Stimulated activated naive CD8-positive, alpha-beta T cell treated with anti-CD3 and anti-CD28 coated beads, Interleukin-15, Interleukin-2, amounts not matched to agents 100 ng/mL and 50 ng/mL, for 24 hours (primary cell): Measurements from ENCODE around the gene LNP1.
"Not testable (repeated sequence)": the region's sequence is repeated elsewhere in the genome, so short reads cannot be mapped to it uniquely, and the experiment has no call there.

Experiments used
- H3K27ac Mint-ChIP-seq: one replicate; pipeline ENCODE4 v1.8.0; 2021; ENCODE audit warnings: mild to moderate bottlenecking, mixed read lengths
- H3K27me3 Mint-ChIP-seq: one replicate; pipeline ENCODE4 v1.8.0; 2021; ENCODE audit warnings: mixed read lengths
- H3K36me3 Mint-ChIP-seq: one replicate; pipeline ENCODE4 v1.8.0; 2021; ENCODE audit warnings: low read depth, mixed read lengths
- H3K4me1 Mint-ChIP-seq: one replicate; pipeline ENCODE4 v1.8.0; 2021; ENCODE audit warnings: low read depth, mixed read lengths
- H3K4me3 Mint-ChIP-seq: one replicate; pipeline ENCODE4 v1.8.0; 2021; ENCODE audit warnings: mild to moderate bottlenecking, mixed read lengths
- H3K9me3 Mint-ChIP-seq: one replicate; pipeline ENCODE4 v1.8.0; 2021; ENCODE audit warnings: mixed read lengths

Gene LNP1

DNA sequence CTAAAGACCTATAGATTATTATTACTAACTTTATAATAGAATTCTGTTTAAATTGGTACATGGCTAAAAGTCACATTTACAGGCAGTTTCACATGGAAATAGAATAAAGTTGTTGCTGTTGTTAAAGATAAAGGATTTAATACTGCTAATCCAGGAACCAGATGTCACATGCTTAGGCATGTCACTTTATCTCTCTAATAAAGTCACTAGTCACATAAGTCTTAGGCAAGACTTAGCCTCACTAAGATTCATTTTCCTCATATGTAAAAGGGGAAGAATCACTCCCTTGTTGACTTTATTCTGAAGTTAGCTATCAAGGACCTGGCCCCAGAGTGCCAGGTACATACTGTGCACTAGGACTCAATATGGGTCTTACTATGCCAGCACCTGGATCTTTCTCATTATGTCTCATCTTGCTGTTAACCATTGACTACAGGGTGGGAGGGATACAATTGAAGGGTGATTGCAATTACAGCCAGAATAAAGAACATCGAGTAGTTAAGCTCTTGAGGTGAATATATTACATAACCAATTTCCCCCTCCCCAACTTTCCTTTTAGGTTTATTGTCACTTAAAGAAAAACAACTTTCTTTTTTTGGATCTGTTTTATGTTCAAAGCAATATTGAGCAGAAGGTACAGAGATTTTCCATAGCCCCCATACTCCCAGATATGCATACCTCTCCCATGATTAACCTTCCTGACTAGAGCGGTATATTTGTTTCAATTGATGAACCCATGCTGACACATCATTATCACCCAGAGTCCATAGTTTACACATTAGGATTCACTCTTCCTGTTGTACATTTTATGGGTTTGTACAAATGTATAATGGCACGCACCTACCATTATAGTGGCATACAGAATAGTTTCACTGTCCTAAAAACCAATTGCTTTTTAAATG is 36.6 kb downstream of the LNP1 start:
- no peak overlapping the region for H3K4me3 Mint-ChIP-seq

DNA sequence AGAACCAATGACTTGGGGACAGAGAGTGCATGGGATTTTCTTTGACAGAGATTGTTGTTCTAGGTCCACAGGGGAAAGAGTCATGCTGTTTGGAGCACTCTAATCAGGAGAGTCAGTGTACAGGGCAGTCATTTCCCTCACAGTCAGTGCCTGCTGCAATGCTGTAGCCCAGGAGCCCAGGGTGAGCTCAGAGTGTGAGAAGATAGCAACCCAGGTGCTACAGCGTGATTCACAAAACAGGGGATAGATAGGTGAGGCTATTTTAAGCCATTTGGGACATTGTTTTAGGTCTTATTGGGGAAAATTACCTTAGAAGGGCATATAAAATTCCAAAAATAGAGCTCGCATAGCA is 37.3 kb downstream of the LNP1 start:
- no peaks in the 10 kb centered on the region for H3K27me3 Mint-ChIP-seq
- H3K9me3 Mint-ChIP-seq, result peaks cover 3% of the 10 kb centered on the region
- H3K4me1 Mint-ChIP-seq, result peaks cover 8% of the 10 kb centered on the region
- H3K4me3 Mint-ChIP-seq, result no peak overlapping the region
- no peak overlapping the region for H3K27ac Mint-ChIP-seq
- peaks cover 6% of the 10 kb centered on the region for H3K36me3 Mint-ChIP-seq

More for the DNA sequence above, 36.6 kb downstream of the LNP1 start:
- H3K9me3 Mint-ChIP-seq, result peaks cover 3% of the 10 kb centered on the region
- H3K27me3 Mint-ChIP-seq, result no peaks in the 10 kb centered on the region
- peaks cover 8% of the 10 kb centered on the region for H3K4me1 Mint-ChIP-seq
- H3K27ac Mint-ChIP-seq, result no peak overlapping the region
- H3K36me3 Mint-ChIP-seq, result peaks cover 6% of the 10 kb centered on the region

DNA sequence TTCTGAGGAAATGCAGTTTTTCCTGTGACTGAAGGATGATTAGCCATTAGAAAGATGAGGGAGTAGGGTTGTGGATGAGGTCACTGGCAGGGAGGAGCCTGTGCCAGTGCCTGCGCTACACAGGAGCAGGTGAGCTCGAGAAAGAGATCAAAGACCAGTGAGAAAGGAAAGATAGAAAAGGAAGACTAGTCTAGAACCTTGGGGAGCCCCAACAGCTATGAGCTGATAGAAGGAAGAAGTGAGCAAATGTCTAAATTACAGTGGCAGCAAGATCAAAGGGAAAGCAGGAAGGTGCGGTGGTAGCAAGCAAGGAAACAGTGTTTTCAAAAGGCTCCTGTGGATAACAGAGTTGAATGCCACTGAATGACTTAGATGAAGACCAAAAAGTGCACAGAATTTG is 39.6 kb downstream of the LNP1 start:
- peak overlapping the region; percentile 18 for H3K27ac Mint-ChIP-seq
- H3K36me3 Mint-ChIP-seq, result peaks cover 7% of the 10 kb centered on the region
- peaks cover 8% of the 10 kb centered on the region for H3K4me1 Mint-ChIP-seq
- peak overlapping the region; percentile 3 for H3K4me3 Mint-ChIP-seq
- no peaks in the 10 kb centered on the region for H3K9me3 Mint-ChIP-seq
- H3K27me3 Mint-ChIP-seq, result no peaks in the 10 kb centered on the region

DNA sequence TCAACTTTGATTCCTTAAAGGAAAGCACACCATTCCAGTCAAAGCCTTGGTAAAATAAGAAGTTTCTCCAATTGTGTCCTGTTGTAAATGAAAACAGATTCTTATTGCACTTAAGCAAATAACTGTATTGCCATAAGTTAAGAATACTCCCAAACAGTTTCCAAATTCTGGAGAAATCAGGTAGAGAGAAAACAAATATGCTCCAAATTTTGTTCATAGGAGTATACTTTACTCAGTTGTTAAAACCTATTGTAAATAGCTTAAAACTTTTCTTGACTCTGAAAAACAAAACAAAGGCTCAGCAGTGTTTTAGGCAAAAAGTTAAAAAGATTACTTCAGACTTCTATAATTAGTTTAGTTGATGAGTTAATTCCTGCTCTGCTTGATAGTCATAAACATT is 42.4 kb downstream of the LNP1 start:
- no peak overlapping the region for H3K27ac Mint-ChIP-seq
- no peak overlapping the region for H3K4me3 Mint-ChIP-seq
- H3K27me3 Mint-ChIP-seq, result no peaks in the 10 kb centered on the region
- peaks cover 10% of the 10 kb centered on the region for H3K36me3 Mint-ChIP-seq
- peaks cover 8% of the 10 kb centered on the region for H3K4me1 Mint-ChIP-seq
- peaks cover 6% of the 10 kb centered on the region for H3K9me3 Mint-ChIP-seq

DNA sequence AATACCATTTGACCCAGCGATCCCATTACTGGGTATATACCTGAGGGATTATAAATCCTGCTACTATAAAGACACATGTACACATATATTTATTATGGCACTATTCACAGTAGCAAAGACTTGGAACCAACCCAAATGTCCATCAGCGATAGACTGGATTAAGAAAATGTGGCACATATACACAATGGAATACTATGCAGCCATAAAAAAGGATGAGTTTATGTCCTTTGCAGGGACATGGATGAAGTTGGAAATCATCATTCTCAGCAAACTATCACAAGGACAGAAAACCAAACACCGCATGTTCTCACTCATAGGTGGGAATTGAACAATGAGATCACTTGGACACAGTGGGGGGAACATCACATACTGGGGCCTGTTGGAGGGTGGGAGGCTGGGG is 45.7 kb downstream of the LNP1 start:
- H3K9me3 Mint-ChIP-seq, H3K4me1 Mint-ChIP-seq, H3K36me3 Mint-ChIP-seq, H3K27ac Mint-ChIP-seq, H3K27me3 Mint-ChIP-seq, H3K4me3 Mint-ChIP-seq: not testable (repeated sequence)

DNA sequence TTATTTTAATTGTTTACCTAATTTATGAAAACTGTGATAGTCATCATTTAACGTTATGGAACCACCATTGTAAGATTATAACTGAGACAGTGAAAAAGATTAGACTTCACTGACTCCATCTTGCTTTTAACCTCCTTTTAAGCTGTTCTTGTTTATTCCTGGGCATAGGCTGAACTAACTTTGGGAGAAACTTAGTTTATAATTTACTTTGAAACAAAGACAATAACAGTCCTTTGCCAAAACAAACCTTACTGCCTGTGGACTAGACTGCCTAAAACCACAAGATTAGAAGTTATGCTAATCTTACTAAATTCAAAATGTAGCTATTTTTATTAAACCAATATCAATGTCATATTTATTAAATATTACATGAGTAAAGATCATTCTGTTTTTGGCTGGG is 46.7 kb downstream of the LNP1 start:
- no peak overlapping the region for H3K27ac Mint-ChIP-seq
- no peaks in the 10 kb centered on the region for H3K27me3 Mint-ChIP-seq
- H3K4me3 Mint-ChIP-seq, result no peak overlapping the region
- peaks cover 6% of the 10 kb centered on the region for H3K9me3 Mint-ChIP-seq
- no peaks in the 10 kb centered on the region for H3K4me1 Mint-ChIP-seq
- peaks cover 6% of the 10 kb centered on the region for H3K36me3 Mint-ChIP-seq

DNA sequence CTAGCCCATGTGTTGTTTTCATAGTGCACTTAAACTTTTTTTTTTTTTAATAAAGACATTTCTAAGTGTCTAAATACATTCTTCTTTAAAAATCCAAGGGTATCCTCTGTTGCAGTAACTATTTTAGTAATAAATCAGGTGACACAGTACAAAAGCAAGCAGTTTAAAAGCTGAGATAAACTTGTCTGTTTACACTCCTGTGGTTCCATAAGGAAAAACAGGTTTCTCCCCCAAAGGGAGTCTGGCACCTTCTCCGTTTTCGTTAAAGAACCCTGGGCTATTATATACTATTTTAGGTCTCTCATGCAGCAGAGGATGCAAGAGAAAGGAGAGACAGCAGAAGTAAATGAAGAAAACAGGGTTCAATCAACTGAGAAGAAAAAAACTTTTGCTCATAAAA is 47.9 kb downstream of the LNP1 start:
- Mint-ChIP-seq H3K4me1 (no peaks in the 10 kb centered on the region), H3K9me3 (peaks cover 6% of the 10 kb centered on the region), H3K27ac (no peak overlapping the region), H3K4me3 (no peak overlapping the region), H3K27me3 (no peaks in the 10 kb centered on the region), H3K36me3 (peaks cover 6% of the 10 kb centered on the region)

DNA sequence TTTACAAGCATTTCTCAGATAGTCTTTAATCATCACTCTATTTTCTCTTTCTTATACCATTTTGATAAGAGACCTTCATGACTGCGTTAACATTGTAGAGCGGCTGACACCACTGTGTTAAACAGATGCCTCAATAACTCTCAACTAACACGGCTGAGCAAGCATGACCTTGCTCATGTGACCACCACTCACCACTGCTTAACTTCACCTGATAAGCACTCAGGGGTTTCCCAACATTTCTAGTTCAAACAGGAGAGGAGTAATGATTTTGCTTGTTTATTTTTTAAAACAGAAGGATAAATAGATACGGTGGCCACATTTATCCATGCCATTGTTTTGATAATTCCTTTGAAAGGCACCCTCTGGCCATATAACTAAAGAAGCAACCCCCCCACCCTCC is 53.3 kb downstream of the LNP1 start:
- Mint-ChIP-seq H3K9me3 (no peaks in the 10 kb centered on the region), H3K4me3 (no peak overlapping the region), H3K27me3 (no peaks in the 10 kb centered on the region), H3K4me1 (no peaks in the 10 kb centered on the region), H3K36me3 (no peaks in the 10 kb centered on the region), H3K27ac (no peak overlapping the region)

DNA sequence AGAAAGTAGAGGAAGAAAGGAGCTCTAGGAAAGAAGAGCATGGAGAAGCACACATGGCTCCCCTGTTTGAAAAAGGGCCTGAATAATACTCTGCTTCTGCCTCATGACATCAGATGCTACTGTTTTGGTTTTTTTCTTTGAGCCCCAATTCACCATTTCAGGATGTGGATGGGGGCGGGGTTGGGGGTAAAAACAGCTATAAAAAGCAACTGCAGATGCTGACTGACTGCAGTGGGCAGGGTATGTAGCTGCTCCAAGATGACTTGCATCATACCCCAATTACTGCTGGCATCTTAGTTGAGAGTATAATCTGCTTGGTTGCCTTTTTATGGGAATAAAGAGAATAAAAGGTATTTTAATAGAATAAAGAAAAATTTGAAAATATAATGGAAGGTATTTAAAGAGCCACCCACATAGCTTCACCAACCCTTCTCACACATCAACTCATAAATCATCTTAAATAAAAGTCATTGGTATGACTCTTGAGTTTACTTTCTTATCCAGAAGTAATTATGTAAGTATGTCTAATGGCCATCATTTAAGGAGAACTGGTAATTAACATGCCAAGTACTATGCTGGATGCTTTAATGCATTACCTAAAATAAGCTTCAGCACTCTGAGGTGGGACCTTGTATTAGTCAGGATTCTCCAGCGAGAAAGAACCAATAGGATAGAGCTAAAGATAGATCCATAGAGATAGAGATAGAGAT is 54.7 kb downstream of the LNP1 start:
- Mint-ChIP-seq H3K4me1 (no peaks in the 10 kb centered on the region), H3K27me3 (no peaks in the 10 kb centered on the region), H3K9me3 (no peaks in the 10 kb centered on the region), H3K36me3 (no peaks in the 10 kb centered on the region), H3K4me3 (no peak overlapping the region), H3K27ac (no peak overlapping the region)

DNA sequence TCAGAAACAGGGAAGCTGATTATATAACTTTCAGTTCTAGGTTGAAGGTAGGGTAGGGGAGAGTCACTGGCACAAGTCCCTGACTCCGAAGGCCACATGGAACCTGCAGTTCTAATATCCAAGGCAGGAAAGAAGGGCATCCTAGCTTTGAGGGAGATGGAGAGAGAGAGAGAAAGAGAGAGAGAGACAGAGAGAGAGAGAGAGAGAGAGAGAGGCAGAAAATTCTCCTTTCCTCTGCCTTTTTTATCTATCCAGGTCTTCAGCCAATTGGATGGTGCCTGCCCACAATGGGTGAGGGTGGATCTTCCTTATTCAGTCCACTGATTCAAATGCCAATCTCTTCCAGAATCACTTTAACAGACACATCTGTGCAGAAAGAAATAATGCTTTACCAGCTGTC is 55.4 kb downstream of the LNP1 start:
- no peaks in the 10 kb centered on the region for H3K4me1 Mint-ChIP-seq
- H3K9me3 Mint-ChIP-seq, result no peaks in the 10 kb centered on the region
- H3K36me3 Mint-ChIP-seq, result no peaks in the 10 kb centered on the region
- H3K27me3 Mint-ChIP-seq, result no peaks in the 10 kb centered on the region
- H3K4me3 Mint-ChIP-seq, result no peak overlapping the region
- H3K27ac Mint-ChIP-seq, result no peak overlapping the region

DNA sequence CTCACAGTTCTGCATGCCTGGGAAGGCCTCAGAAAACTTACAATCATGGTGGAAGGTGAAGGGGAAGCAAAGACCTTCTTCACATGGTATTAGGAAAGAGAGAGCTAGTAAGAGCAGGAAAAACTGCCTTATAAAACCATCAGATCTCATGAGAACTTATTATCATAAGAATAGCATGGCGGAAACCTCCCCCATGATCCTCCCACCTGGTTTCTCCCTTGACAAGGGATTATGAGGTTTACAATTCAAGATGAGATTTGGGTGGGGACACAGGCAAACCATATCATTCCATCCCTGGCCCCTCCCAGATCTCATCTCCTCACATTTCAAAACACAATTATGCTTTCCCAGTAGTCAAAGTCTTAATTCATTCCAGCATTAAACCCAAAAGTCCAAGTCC is 56.5 kb downstream of the LNP1 start:
- no peak overlapping the region for H3K4me3 Mint-ChIP-seq
- no peaks in the 10 kb centered on the region for H3K9me3 Mint-ChIP-seq
- H3K27ac Mint-ChIP-seq, result no peak overlapping the region
- no peaks in the 10 kb centered on the region for H3K36me3 Mint-ChIP-seq
- no peaks in the 10 kb centered on the region for H3K27me3 Mint-ChIP-seq
- no peaks in the 10 kb centered on the region for H3K4me1 Mint-ChIP-seq

DNA sequence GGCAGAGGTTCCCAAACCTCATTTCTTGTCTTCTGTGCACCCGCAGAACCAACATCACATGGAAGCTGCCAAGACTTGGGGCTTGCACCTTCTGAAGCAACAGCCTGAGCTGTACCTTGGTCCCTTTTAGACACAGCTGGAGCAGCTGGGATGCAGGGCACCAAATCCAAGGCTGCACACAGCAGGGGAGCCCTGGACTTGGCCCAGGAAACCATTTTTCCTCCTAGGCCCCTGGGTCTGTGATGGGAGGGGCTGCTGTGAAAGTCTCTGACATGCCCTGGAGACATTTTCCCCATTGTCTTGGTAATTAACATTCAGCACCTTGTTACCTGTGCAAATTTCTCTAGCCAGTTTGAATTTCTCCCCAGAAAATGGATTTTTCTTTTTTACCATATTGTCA is 57.5 kb downstream of the LNP1 start:
- Mint-ChIP-seq H3K4me1 (no peaks in the 10 kb centered on the region), H3K27me3 (peaks cover 3% of the 10 kb centered on the region)

DNA sequence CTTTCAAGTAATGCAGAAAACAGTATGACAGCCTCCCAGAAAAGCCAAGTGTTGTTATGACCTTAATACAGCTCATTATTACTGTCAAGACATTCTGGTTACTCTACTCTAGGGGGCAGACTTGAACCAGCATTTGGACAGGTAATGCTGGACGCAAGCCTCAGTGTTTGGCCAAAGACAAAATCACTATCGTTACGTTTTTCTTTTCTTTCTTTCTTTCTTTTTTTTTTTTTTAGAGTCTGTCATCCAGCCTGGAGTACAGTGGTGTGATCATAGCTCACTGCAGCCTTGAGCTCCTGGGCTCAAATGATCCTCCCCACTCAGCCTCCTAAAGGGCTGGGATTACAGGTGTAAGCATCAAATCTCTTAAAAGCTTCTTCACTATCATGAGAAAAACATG is 61.7 kb downstream of the LNP1 start:
- Mint-ChIP-seq H3K36me3 (no peaks in the 10 kb centered on the region), H3K27ac (no peak overlapping the region), H3K4me1 (peaks cover 4% of the 10 kb centered on the region), H3K27me3 (peaks cover 3% of the 10 kb centered on the region), H3K9me3 (peaks cover 4% of the 10 kb centered on the region), H3K4me3 (no peak overlapping the region)

More for the DNA sequence above, 57.5 kb downstream of the LNP1 start:
- Mint-ChIP-seq H3K4me3 (no peak overlapping the region), H3K9me3 (no peaks in the 10 kb centered on the region), H3K36me3 (no peaks in the 10 kb centered on the region), H3K27ac (no peak overlapping the region)

DNA sequence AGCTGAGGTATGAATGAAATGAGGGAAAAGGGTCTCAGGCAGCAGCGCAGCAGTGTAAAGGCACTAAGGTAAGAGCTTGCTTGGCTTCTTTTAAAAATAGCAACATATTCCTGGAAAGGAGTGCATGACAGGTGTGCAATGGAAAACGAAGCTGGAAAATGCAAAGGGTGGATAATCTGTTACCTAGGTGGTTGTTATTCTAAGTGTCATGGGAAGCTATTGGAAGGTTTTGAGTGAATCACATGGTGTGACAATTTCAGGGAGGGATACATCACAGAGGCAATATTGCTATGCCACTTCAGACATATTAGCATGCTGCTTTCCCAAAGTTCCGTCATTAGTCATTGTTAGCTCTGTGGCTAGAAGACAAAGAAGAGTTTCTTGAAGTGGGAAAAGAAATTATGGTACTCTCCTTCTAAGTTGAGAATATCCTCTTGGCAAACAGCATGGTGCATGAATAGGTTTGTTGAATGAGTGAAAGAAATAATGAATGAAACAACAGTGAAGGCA is 62.4 kb downstream of the LNP1 start:
- Mint-ChIP-seq H3K4me3 (no peak overlapping the region), H3K36me3 (no peaks in the 10 kb centered on the region), H3K27me3 (peaks cover 3% of the 10 kb centered on the region), H3K27ac (no peak overlapping the region), H3K4me1 (peaks cover 4% of the 10 kb centered on the region), H3K9me3 (peaks cover 4% of the 10 kb centered on the region)

DNA sequence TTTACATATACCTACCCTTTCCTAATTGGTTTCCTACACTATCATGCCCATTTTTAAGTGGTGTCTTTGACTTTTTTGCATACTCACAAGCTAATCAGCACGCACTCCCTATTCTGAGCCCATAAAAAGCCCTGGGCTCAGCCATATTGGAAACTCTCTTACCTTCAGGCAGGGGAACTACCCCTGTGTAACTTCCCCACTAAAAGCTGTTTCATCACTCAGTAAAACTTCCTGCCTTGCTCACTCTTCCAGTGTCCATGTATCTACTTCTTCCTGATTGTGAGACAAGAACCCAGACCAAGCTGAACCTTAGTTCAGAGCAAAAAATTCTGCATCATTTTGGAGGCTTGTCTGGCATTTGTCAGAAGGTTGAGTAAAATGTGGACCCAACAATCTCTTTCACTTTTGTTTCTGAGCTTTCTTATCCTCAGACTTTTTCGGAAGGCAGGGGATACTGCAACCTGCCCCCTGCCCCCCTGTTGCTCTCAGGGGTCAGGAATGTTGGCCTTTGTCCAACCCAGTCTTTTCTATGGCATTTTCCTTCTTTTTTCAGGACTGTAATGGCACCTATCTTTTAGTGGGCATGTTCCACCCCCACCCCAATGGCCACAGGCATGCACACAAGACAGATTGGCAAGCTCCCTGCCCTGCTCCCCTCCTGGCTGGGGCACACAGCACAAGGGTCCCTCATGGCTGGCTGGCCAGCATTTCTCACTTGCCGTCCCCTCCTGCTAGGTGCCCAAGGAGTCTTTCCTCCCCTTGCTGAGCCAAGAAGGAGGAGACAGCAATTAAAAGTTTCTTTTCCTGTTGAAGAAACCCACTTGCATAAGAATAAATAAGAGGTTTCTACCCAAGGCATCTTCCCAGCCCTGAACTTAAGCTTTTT is 64.8 kb downstream of the LNP1 start:
- Mint-ChIP-seq H3K4me3 (no peak overlapping the region), H3K4me1 (peaks cover 4% of the 10 kb centered on the region), H3K36me3 (no peaks in the 10 kb centered on the region), H3K9me3 (peaks cover 10% of the 10 kb centered on the region), H3K27ac (no peak overlapping the region), H3K27me3 (peaks cover 3% of the 10 kb centered on the region)
